ENCODE measurements around the gene TRMT1. TPM values are rescaled to one million over a fixed set of nuclear protein-coding genes. Genes with fewer than 3 reads are reported as not detected.
A peak's percentile ranks its signal among the peaks of the same experiment; 100 is the strongest.

The TRMT1 gene
- total and polyA plus RNA-seq, 2 experiments from 2014 or later = 88.6 to 90.1 TPM

GRCh38 chr19:13099073-13099999 is 17.2 kb downstream of the TRMT1 start:
- Histone ChIP-seq H2AFZ (peak overlapping the region; percentile 5; the same call in 1 of the 2 replicates), H3K79me2 (replicated peaks; ENCODE audit: insufficient read depth) (no peaks in the 10 kb centered on the region), H3K27ac (ENCODE audit: low read depth) (no peak overlapping the region), H3K36me3 (ENCODE audit: insufficient read depth) (no peaks in the 10 kb centered on the region), H3K27me3 (ENCODE audit: insufficient read depth) (peaks cover 77% of the 10 kb centered on the region), H3K4me2 (peak overlapping the region; percentile 82), H3F3A (replicated peaks; ENCODE audit: low read depth) (peaks cover 41% of the 10 kb centered on the region), H3K4me3 (peak overlapping the region; percentile 59), H3K9me2 (ENCODE audit: insufficient read depth) (no peaks in the 10 kb centered on the region), H4K20me1 (replicated peaks; ENCODE audit: insufficient read depth) (peaks cover 9% of the 10 kb centered on the region; the same call in 1 of the 2 replicates), H3K4me1 (ENCODE audit: insufficient read depth) (peaks cover 36% of the 10 kb centered on the region)
- peak; percentile 3; the same call in 2 of the 3 replicates for ATAC-seq
- DNase-seq (ENCODE audit: low spot score) = peak; percentile 87
- H3K4me1 Mint-ChIP-seq = peaks cover 25% of the 10 kb centered on the region
- no peak overlapping the region for H3K27ac Mint-ChIP-seq
- TF ChIP-seq ZNF462 (CRISPR knock-in tag; IDR thresholded peaks at IDR 0.05) (no peak), EZH2phosphoT487 (IDR thresholded peaks at IDR 0.05; ENCODE audit: unreplicated experiment) (no peak), EZH2 (IDR thresholded peaks at IDR 0.05; ENCODE audit: low read depth, unreplicated experiment) (peak; percentile 72), STAT1 (IDR thresholded peaks at IDR 0.05; ENCODE audit: unreplicated experiment) (no peak), CTCF (conservative IDR thresholded peaks at IDR 0.05; ENCODE audit: low read depth in 2 of 2) (no peak)
- no peaks in the 10 kb centered on the region for H3K36me3 Mint-ChIP-seq (ENCODE audit: low read depth)
- H3K4me3 Mint-ChIP-seq = peak overlapping the region; percentile 59
- no peaks in the 10 kb centered on the region for H3K9me3 Mint-ChIP-seq
- H3K27me3 Mint-ChIP-seq (ENCODE audit: insufficient read depth, low read depth, poor library complexity) = peaks cover 74% of the 10 kb centered on the region

Measured in GM23338 (cell line).